K562 (cell line): Measurements from ENCODE around the gene GFI1B. TPM values are rescaled to one million over a fixed set of nuclear protein-coding genes. Genes with fewer than 3 reads are reported as not detected.

Experiments used
- CEBPB ChIP-seq: fragments of 450-650 bp; IDR thresholded peaks from 2 replicates; pipeline ENCODE4 v1.6.1; 2016; ENCODE audit warnings: missing genetic modification characterization, missing compliant biosample characterization
- DEAF1 ChIP-seq: fragments of 450-650 bp; formaldehyde crosslinking; IDR thresholded peaks from 2 replicates; pipeline ENCODE4 v1.4.0; 2020; ENCODE audit warnings: mild to moderate bottlenecking, moderate library complexity
- ELK1 ChIP-seq: sonication (generic); formaldehyde crosslinking; IDR thresholded peaks from 2 replicates; pipeline ENCODE4 v1.8.1; 2022; ENCODE audit warnings: missing genetic modification reagents
- JUN ChIP-seq, 2 experiments: sonication (generic) in 1 of 2; formaldehyde crosslinking in 1 of 2; IDR thresholded peaks; 2 replicates each; pipeline versions ENCODE4 v1.6.1 to v1.8.0; 2012 to 2022; ENCODE audit warnings: borderline replicate concordance in 2 of 2, mild to moderate bottlenecking in 2 of 2, improper control_type of control experiment in 1 of 2, low read depth in 1 of 2, low read length in 1 of 2, missing genetic modification reagents in 1 of 2
- MYNN ChIP-seq, 2 experiments: sonication (generic); formaldehyde crosslinking in 1 of 2; IDR thresholded peaks; 2 replicates each; pipeline versions ENCODE4 v1.5.0 to v1.6.1; 2016 to 2020; ENCODE audit warnings: antibody characterized with exemption in 1 of 2, missing genetic modification reagents in 1 of 2
- NFYB ChIP-seq: IDR thresholded peaks from 2 replicates; pipeline ENCODE4 v1.6.1; 2011; ENCODE audit warnings: mild to moderate bottlenecking, moderate library complexity; ENCODE audit not compliant: insufficient read length; ENCODE audit errors: extremely low read depth
- SIN3A ChIP-seq, 2 experiments: fragments of 150-350 bp in 1 of 2; IDR thresholded peaks; 2 replicates each; pipeline ENCODE4 v1.6.1; 2011 to 2016; ENCODE audit warnings: borderline replicate concordance in 2 of 2, low read depth in 2 of 2, low read length in 2 of 2, mild to moderate bottlenecking in 2 of 2, moderate library complexity in 2 of 2; ENCODE audit not compliant: control insufficient read depth in 1 of 2
- SMARCB1 ChIP-seq: IDR thresholded peaks from 2 replicates; pipeline ENCODE4 v1.6.1; 2011; ENCODE audit warnings: improper control_type of control experiment, low read depth; ENCODE audit not compliant: insufficient read length
- TGIF2 ChIP-seq: sonication (generic); formaldehyde crosslinking; IDR thresholded peaks from 2 replicates; pipeline ENCODE4 v1.8.1; 2022; ENCODE audit warnings: mild to moderate bottlenecking, missing genetic modification reagents, moderate library complexity
- ZNF232 ChIP-seq: sonication (generic); formaldehyde crosslinking; IDR thresholded peaks from 2 replicates; pipeline ENCODE4 v1.8.0; 2022; ENCODE audit warnings: mild to moderate bottlenecking, missing genetic modification reagents
- ZNF445 ChIP-seq: fragments of 250-450 bp; sonication (Bioruptor Pico); IDR thresholded peaks from 2 replicates; pipeline ENCODE4 v1.4.0; 2020; ENCODE audit warnings: low read depth, mild to moderate bottlenecking, moderate library complexity
- polyA plus RNA-seq, 8 experiments: library from polyadenylated mRNA; depleted of rRNA in 4 of 8; stranded (reverse) in 5 of 8; unstranded in 3 of 8; fragments of >200 nt; fragmentation: Nextera tagmentation in 2 of 8; fragmentation: Illumina TruSeq in 1 of 8; extraction: Ambion mirVana in 2 of 8; extraction: Trizol in 1 of 8; gene quantifications; 2 replicates each; pipeline versions ENCODE4 v1.2.1 to v1.2.3, GENCODE V29; 2011 to 2014; ENCODE audit warnings: inconsistent platforms in 1 of 8, missing spikeins in 1 of 8
- total RNA-seq, 7 experiments: library from RNA; depleted of rRNA in 6 of 7; stranded (reverse); fragments of >200 nt in 6 of 7; fragmentation: Illumina TruSeq in 2 of 7; extraction: Trizol in 2 of 7; gene quantifications; 2 replicates each; pipeline versions ENCODE4 v1.2.1 to v1.2.3, GENCODE V29; 2011 to 2021; ENCODE audit warnings: low replicate concordance in 1 of 7
- TF ChIP-seq, protein P1 (sequence below): fragments of 250-450 bp; sonication (Bioruptor Pico); IDR thresholded peaks from 2 replicates; pipeline ENCODE4 v1.5.0; 2021; ENCODE audit warnings: mild to moderate bottlenecking, moderate library complexity
- TF ChIP-seq, protein P2 (sequence below): fragments of 450-650 bp; IDR thresholded peaks from 2 replicates; pipeline ENCODE4 v1.6.1; 2016
- TF ChIP-seq, protein P3 (sequence below): fragments of 150-350 bp; IDR thresholded peaks from 2 replicates; pipeline ENCODE4 v1.6.1; 2014; ENCODE audit warnings: low read depth, mild to moderate bottlenecking, low read length, borderline replicate concordance
- TF ChIP-seq, protein P4 (sequence below): sonication (generic); formaldehyde crosslinking; IDR thresholded peaks from 2 replicates; pipeline ENCODE4 v1.8.0; 2022; ENCODE audit warnings: mild to moderate bottlenecking, low read depth, missing genetic modification reagents

Gene GFI1B
- total and polyA plus RNA-seq, 9 of the 15 experiments (the other 6 are each of a cell fraction or from before 2014, with no cell fraction given), result 8.0 to 75.7 (median 34.5) TPM

DNA sequence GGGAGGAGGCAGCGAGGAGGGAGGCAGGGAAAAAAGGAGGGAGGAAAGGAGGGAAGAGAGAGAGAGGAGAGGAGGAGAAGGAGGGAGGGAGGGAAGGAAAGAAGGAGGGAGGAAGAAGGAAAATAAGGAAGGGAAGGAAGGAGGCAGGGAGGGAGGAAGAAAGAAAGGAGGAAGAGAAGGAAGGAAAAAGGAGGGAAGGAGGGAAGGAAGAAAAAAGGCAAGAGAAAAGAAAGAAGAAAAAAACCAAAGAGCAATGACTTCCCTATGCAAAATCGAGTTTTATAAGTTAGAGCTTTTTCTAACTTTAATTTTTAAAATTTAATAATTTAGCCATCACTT is 413 bp upstream of the GFI1B start (continued):
- TF ChIP-seq DEAF1 (no peak), TGIF2 (CRISPR knock-in tag) (no peak), NFYB (no peak), ELK1 (CRISPR knock-in tag) (no peak), ZNF445 (CRISPR knock-in tag) (no peak), ZNF232 (CRISPR knock-in tag) (no peak), SMARCB1 (no peak), CEBPB (tag) (no peak), SIN3A (IDR thresholded peaks at IDR 0.05; ENCODE audit: borderline replicate concordance in 2 of 2, control insufficient read depth in 1 of 2, low read depth in 2 of 2, low read length in 2 of 2) (no peak), MYNN (IDR thresholded peaks at IDR 0.05) (no peak), MYNN (CRISPR knock-in tag; IDR thresholded peaks at IDR 0.05) (no peak), JUN (IDR thresholded peaks at IDR 0.05; ENCODE audit: borderline replicate concordance, low read depth, low read length) (no peak), JUN (CRISPR knock-in tag; IDR thresholded peaks at IDR 0.05; ENCODE audit: borderline replicate concordance) (no peak)
- TF ChIP-seq, protein P1, sequence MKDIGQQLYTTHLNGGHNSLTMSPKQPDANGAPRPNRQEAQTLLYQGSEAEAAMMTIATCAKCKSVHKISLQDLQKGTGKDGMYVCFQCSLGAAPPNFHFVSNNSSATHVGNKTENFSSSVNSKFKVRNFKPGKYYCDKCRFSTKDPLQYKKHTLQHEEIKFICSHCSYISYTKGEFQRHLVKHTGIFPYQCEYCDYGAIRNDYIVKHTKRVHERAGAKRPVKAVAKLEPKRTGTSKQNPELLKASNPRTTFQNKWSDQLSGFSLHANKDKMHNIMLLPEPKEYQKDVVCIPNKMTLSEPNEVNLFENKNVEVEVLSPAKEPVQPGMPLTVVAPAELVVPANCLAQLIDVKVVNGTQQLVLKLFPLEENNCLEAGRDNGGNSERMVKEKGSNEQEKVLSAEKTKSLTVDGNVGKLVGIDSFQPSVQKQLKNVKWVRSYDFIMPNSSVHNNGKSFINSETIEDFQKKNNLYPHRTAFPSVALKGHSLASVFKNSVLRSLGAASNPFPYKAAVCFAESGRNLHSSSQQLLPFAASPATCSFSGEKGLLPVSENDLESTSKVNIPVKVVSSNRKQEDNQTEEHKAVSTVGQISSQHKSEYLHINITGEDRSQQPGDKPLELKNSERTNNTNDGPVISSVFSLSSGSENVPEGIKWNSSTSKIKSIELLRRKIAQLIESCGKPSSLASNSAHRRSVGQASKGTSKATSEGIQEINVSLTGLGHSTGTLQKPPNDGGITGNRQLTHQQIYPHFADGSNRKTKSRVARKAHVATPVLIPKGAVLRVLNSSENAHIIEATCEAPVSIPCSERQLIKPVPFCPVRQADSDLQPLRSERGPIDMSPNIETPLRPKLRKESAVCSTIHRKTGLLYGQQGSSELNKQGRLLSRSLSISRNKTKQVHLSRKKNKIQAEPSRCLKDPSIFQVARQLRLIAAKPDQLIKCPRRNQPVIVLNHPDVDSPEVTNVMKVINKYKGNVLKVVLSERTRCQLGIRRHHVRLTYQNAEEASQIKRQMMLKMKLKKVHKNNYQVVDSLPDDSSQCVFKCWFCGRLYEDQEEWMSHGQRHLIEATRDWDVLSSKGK (CRISPR knock-in tag), result no peak
- TF ChIP-seq, protein P2, sequence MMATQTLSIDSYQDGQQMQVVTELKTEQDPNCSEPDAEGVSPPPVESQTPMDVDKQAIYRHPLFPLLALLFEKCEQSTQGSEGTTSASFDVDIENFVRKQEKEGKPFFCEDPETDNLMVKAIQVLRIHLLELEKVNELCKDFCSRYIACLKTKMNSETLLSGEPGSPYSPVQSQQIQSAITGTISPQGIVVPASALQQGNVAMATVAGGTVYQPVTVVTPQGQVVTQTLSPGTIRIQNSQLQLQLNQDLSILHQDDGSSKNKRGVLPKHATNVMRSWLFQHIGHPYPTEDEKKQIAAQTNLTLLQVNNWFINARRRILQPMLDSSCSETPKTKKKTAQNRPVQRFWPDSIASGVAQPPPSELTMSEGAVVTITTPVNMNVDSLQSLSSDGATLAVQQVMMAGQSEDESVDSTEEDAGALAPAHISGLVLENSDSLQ, result no peak
- TF ChIP-seq, protein P3, sequence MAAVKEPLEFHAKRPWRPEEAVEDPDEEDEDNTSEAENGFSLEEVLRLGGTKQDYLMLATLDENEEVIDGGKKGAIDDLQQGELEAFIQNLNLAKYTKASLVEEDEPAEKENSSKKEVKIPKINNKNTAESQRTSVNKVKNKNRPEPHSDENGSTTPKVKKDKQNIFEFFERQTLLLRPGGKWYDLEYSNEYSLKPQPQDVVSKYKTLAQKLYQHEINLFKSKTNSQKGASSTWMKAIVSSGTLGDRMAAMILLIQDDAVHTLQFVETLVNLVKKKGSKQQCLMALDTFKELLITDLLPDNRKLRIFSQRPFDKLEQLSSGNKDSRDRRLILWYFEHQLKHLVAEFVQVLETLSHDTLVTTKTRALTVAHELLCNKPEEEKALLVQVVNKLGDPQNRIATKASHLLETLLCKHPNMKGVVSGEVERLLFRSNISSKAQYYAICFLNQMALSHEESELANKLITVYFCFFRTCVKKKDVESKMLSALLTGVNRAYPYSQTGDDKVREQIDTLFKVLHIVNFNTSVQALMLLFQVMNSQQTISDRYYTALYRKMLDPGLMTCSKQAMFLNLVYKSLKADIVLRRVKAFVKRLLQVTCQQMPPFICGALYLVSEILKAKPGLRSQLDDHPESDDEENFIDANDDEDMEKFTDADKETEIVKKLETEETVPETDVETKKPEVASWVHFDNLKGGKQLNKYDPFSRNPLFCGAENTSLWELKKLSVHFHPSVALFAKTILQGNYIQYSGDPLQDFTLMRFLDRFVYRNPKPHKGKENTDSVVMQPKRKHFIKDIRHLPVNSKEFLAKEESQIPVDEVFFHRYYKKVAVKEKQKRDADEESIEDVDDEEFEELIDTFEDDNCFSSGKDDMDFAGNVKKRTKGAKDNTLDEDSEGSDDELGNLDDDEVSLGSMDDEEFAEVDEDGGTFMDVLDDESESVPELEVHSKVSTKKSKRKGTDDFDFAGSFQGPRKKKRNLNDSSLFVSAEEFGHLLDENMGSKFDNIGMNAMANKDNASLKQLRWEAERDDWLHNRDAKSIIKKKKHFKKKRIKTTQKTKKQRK, result no peak
- TF ChIP-seq, protein P4, sequence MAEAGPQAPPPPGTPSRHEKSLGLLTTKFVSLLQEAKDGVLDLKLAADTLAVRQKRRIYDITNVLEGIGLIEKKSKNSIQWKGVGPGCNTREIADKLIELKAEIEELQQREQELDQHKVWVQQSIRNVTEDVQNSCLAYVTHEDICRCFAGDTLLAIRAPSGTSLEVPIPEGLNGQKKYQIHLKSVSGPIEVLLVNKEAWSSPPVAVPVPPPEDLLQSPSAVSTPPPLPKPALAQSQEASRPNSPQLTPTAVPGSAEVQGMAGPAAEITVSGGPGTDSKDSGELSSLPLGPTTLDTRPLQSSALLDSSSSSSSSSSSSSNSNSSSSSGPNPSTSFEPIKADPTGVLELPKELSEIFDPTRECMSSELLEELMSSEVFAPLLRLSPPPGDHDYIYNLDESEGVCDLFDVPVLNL (CRISPR knock-in tag), result no peak
